Astrocyte of the hippocampus (primary cell): Measurements from ENCODE around the gene SLC38A11.

ENCODE experiments used
- DNase-seq: peaks from one replicate; pipeline ENCODE4 v3.0.0; 2011; ENCODE audit warnings: low read depth, low spot score

Gene SLC38A11

DNA sequence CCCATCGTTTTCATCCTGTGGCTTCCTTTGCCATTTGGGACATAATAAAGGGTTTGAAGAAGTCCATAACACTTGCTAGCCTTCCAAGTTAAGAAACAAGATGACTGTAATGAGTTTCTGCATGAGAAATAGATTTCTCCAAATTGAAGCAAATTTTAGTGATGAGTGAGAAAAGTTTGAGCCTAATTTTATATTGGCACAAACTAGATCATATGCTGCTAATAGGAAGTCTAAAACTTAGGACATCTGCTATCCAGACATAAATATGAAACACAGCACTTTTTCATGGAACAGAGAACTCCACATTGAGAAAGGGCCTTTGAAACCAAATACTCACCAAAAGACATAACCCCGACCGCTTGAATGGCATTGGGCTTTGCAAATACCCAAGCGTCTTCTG is 39.8 kb downstream of the SLC38A11 start:
- DNase-seq, result no peak

DNA sequence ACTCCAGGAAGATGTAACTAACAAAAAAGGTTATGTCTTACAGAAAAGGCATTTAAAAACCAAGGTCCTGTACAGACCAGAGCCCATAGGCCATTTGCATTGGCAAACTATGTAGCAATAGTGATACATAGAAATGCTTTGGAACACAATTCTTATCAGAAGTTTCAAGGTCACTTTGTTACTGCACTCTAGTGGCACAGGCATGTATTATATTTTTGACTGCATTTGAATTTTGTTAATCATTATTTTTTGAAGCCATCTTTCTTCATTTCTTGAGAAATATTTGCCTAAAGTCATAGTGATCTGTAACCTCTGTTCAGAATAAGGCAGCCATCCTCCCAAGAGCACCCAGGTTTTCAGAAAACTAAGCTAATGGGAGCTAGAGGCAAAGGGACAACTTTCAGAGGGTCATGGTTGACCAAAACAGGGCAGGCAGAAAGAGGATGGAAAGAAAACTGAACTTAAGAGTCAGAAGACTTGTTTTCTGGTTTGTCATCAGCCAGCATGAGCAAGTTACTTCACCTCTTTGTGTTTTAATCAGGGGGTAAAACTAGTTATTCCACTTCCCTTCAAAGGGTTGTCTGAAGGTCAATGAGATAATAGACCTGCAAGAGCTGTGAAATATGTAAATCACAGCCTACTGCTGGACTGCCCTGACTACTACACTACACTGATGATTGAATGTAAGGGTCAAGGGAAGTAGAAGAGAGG is 41.5 kb downstream of the SLC38A11 start:
- peak; percentile 16 for DNase-seq

DNA sequence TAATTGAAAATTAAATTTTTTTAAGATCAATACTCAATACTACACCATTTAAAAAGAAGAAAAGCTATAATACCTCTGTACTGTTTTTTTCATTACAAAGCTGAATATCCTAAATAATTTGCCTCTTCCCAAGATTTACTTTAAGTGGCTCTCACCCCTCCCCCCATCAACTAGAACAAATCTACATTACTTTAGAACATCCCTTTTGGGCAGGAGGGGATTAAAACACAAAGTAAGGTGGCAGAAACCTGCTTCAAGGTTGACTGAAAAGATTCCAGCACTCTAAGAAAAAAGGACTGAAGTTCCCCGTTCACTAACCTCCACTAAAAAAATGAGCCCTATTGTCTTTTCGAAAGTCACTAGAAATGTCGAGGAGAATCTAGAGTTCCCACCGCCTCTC is 42.3 kb downstream of the SLC38A11 start:
- DNase-seq, result no peak

DNA sequence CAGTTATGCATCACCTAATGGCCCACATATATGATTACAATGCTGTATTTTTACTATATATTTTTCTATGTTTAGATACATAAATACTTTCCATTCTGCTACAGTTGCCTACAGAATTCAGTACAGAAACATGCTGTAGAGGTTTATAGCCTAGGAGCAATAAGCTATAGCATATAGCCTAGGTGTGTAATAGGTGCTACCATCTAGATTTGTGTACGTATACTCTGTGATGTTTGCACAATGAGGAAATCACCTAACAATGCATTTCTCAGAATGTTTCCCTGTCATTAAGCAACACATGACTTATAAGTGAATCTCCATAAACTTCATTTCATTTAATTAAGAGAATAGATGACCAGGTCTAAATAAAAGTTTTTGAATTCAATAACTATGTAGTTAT is 43.5 kb downstream of the SLC38A11 start:
- no peak for DNase-seq

DNA sequence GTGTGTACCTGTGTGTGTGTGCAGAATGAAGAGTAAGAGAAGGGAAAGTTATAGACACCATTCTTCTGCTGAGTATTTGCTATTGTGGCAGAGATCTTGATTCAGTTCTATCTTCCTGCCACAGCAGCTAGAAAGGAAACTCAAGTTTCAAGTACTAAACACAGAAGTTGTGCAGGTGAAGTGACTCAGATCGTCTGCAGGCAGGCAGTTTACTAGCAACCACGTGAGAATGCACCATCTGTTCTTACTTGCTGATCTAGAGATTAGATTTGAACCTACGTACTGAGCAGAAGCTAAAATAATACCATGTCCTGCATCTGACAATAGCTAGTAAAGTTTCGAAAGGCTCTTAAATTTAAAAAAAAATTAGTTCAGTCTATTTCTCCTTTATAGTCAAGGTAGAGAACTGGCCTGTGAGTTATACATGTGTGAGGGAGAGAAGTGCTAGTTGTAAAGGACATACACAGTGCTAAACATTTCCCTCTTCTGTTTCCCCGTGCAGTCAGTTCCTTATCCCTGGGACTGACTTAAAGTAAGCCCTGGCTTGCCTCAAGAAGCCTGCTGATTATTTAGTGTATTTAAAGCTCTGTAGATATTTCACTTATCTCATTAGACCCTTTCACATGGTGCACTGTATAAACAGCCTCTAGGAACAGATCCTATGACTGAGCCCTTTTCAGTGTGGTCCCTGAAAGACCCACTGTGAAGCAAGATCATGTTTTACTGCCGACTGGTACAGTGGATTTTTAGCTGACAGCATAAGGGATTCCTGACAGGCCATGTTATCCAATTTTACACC is 45.0 kb downstream of the SLC38A11 start:
- peak; percentile 17 for DNase-seq

DNA sequence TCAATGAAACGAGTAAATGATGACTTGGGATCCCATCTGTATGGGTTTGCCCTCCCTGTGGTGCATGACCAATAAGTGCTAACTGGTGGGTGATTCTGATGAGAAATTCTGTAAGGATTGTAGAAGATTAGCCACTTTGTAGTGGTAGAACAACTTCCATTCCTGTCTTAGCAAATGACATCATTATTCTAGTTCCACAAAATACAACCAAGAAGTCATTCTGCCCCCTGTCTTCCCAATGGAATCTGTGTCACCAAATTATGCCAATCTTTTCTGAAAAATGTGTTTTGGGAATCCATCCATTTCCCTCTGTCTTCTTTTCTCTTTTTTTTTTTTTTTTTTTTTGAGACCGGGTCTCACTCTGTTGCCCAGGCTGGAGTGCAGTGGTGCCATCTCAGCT is 48.4 kb downstream of the SLC38A11 start:
- no peak for DNase-seq

DNA sequence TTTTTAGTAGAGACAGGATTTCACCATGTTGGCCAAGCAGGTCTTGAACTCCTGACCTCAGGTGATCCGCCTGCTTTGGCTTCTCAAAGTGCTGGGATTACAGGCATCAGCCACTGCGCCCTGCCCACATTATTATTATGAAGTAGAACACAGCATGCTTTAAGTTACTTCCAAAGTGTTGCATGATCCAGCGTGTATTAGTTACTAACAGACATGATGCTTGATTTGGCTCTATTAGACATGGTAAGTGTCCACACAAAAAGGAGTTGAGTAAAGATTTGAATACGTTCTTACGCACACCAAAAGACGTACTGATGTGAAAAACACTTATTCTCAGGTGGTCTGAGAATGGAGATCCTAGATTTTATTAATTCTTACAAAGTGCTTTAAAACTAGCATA is 50.0 kb downstream of the SLC38A11 start:
- no peak for DNase-seq

DNA sequence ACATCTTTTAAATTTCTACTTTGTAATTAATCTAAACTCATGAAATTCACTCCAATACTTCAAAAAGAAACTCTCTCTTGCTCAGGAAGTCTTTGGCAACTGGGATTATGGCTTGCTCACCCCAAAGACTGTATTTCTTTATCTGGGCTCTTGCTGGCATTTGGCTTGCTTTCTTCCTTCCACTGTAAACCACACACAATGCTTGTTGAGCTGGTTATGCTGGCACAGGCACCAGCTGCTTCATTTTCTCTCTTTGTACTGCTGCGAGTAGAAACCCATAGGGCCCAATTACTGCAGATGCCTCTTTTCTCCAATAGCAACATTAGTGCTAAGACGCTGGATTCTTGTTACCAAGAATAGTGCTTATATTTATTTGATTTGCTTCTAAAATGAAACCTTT is 51.4 kb downstream of the SLC38A11 start:
- peak; percentile 64 for DNase-seq

DNA sequence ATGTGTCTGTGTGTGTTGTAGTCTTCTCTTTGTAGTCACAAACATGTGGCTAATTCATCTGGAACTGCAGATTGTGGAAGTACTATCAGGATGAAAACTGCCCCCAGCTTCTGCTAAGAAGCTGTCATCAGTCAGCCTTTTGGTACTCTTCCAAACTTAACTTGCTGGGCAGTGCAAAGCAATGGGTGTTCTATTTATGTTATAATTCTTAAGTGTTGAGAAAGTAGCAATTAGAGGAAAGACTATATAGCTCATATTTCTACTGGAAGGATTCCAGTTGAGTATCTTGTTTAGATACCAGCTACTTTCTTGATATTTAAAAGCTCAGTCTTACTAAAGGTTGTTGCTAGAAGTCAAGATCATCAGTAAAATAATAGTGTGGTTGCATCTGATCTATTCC is 52.1 kb downstream of the SLC38A11 start:
- DNase-seq, result peak; percentile 56

DNA sequence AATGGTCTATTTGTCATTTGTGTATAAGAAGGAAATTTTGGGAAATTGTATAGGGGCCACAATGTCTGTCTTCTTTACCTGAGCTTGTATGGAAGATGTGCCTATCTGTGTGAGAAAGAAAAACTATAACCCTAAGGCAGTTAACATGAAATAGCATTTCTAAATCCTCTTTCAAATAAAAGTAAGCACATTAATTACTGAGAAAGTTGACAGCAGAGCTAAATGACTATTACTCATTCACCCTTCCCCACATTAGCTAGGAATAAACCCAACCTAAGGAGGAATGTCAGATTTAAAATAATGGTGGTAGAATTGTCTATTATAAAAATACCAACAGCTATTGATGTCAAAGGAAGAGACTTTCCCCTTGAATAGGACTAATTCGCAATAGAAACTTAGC is 56.2 kb downstream of the SLC38A11 start:
- DNase-seq, result no peak

DNA sequence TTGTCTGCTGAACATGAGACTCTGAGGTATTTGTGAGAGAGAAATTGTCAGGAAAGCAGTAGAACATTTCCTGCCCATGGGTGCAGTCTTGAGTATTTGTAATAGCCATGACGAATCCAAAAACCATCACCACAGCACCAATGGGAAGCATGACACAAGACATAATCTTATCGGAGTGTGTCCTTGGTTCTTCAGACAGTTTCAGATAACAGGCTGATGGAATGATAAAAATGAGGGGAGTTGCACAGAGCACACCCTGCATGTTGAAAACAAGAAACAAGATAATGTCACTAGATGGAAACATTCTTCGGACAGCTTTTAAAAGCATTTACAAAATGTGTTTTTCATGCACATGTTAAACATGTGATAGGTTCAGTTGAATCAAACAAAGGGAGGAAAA is 56.9 kb downstream of the SLC38A11 start:
- peak; percentile 47 for DNase-seq

DNA sequence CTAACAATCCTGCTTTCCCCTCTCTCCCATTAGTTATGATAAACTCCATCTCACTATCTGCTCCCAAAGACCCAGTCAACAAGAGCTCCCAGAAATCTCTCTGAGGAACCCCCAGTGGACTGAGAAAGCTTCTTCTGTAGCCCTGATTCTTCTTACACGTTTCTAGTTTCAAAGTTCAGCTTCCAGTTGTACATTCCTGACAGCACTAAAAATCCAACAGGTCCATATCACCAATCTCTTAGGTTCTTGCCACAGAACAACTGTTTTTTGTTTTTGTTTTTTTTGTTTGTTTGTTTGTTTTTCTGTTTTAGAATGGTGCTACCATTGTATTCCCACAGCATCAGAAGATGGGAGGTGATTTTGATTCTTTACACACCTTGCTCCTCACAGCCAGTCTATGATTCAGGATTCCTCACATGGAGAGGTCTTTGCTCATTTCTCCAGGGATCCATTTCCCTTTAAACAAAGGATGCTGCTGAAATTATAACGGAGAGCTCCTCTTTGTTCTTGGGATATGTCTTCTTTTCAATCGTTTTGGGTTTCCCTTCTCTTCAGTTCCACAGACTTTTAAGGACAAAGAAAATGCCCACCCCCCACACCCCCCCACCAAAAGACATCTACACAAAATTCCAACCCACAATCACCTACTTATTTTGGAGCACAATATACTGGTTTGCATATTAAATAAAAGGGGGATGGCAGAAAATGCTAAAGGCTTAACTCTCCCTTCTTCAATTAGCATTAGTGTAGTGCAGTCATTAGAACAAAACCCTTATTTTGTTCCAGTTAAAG is 57.7 kb downstream of the SLC38A11 start:
- no peak for DNase-seq

DNA sequence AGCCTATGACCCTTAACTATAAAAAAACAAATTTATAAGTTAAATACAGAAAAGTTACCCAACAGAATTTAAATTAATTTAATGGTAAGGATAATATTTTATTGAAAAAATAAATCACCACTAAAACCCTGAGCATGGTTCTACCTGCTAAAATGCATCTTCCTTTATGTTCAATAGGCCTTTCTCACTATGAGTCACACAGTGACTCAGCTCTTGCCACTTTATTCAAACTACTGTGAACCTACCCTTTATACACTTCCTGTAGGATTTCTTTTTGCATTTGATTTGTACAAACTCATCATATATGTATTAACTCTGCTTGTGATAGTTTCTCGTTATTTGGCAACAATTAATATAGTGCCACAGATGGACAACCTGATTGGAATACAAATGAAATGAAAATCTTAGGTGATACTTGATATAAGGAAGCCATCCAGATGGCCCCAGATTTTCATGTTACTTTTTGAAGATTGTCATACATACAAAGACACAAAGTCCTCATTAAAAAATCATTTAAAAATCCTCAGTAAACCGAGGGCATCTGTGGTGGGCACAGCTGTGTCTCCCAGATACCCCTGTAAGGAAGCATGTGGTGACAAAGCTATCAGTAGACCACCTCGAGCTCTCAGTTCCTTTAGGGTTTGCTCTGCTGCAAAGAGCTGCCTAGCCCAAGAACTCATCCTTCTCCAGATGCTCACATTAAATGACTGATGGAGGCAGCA is 58.5 kb downstream of the SLC38A11 start:
- DNase-seq, result peak; percentile 55

DNA sequence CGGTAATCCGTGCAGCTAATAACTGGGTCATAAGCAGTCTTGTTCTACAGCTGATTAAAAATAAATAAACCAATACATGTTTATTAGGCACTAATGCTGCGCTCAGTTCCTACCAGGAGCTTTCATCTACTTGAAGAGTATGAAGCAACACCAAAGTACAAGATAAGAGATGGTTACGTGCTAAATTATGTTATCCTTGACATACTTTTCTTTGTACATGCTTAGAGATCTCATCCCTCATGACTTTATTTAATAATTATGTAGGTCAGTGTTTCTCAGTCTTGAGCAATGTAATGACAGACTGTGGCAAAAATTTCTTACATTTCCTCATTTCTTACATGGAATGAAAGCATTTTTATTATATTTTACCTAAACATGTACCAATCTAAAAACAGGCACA is 59.1 kb downstream of the SLC38A11 start:
- DNase-seq, result no peak

DNA sequence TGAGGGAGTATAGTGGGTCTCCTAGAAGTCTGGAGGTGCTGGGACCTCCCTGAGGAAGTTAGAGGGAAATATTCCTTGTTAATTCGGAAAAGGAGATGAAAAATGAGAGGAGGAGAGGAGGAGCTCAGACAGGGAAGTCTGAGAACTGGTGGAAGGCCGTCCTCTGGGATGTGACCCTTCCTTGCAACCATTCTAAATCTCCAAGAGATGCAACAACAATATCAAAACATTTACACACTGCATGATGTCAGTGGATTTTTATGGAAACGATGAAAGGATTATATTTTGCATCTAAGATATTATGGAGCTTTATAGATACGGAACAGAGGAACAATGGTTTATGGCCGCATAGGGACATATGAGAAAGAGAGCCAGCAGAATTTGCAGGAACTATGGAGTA is 63.9 kb downstream of the SLC38A11 start:
- DNase-seq, result no peak

DNA sequence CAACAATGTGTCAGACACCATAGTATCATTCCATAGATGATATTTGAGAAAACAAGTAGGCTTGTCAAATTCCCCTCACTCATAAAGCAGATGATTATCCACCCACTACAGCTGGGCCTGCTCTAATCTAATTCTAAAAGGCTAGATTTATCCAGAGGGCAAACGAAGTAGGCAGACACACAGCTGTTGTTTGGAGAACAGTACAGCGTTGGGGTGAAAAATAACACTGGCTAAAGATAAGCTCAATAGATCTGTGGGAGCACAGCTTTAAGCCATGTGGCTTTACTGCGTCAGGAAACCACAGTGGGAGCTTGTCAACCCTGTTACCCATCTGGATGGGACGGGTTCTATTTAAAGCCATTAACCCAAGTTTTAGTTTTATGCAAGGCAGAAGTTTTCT is 64.8 kb downstream of the SLC38A11 start:
- DNase-seq, result no peak

DNA sequence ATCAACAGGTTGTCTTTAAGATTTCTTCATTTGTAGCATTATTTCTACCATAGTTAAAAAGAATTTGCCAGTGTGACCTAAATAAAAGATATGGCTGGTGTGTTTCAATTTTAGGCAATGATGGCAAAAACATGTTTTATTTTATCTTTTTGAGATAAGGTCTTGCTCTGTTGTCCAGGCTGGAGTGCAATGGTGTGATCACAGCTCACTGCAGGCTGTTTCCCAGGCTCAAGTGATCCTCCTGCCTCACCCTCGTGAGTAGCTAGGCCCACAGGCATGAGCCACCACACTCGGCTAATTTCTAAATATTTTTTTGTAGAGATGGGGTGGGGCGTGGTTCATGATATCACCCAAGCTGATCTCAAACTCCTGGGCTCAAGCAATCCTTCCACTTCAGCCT is 66.7 kb downstream of the SLC38A11 start:
- DNase-seq, result no peak

DNA sequence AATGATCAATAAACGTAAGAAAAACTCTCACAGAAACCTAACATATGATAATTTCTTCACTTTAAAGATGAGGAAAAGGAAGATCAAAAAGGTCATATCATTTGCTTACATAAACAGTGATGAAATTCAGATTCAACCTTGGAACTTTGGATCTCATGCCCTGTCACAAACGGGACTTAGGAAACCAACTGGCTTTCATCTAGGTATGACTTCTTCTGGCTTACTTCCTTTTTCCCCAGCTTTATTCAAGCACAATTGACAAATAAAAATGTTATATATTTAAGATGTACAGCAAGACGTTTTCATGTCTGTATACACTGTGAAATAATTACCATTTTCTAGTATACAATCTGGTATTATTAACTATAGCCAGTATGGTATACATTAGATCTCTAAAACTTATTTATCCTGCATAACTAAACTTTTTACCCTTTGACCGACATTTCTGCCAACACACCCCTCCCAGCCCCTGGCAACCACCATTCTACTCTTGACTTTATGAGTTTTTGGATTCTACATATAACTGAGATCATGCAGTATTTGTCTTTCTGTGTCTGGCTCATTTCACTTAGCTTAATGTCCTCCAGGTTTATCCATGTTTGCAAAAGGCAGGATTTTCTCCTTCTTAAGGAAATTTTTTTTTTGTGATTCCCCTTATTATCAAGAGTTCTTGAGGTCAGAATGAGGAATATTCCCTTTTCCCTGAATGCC is 67.7 kb downstream of the SLC38A11 start:
- no peak for DNase-seq

DNA sequence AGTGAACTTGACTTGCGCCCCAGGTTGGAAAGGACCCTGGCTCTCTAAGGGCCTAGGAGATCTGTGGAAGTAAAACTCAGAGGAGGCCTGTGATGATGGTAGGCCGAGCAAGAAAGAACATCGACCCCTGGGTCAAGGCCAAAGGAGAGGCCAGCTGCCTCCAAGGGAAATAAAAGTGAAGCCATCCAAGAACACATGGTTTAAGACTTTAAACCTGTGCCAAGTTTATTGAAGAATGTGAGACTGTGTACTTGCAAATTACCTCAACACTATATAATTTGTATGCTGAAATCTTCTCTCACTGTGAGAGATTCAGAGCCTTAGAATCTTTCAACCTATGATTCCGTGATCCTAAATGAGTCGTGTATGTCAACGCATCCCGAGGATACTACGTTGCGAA is 73.0 kb downstream of the SLC38A11 start:
- peak; percentile 9 for DNase-seq

DNA sequence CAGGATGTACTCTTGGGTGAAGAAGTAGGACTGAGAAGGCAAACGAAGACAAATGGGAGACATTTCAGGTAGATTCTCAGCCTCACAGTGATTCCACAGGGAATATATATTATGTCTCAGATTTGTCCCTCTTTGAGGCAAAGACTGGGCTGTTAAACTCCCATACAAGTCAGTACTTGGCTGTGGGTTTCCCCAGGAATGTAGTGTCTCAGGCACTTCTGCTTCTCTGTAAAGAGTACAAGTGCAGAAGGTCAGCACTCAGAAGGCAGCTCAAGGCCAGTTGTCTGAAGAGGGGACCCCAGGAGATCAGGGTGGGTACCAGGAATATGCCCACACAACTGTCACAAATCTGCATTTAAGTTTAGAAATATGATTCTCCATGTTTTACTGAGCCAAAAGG is 73.8 kb downstream of the SLC38A11 start:
- no peak for DNase-seq

DNA sequence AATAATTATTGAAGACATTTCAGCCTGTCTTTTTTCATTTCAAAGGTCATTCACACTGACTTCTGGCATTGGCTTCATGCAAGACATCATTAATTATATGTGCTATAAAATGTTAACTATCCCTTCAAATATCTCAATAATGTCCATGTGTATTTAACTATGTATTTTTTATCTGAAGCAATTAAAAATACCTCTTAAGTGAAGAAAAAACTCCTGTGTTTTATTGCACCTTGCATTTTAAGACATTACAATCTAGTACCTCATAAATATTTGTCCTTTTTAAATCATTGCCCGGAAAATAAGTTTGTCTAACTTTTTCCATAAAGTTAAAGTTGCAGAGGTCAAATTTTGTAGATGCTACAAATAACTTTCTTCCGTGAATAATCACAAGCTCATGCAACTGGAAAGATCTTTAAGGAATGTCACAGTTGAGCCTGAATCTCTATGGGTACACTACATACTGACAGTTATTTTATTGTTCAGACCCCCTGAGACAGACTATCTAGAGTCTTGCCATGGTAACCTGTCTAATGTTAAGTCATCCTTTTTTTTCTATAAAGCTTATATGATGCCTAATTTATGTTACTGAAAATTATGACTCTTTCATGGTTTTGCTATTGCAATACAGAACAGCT is 75.3 kb downstream of the SLC38A11 start:
- no peak for DNase-seq
